ENCODE measurements around the gene RNFT2. TPM values are rescaled to one million over a fixed set of nuclear protein-coding genes. Genes with fewer than 3 reads are reported as not detected.

The RNFT2 gene
- total RNA-seq, 1 experiment from 2014 or later = 34.9 TPM

DNA sequence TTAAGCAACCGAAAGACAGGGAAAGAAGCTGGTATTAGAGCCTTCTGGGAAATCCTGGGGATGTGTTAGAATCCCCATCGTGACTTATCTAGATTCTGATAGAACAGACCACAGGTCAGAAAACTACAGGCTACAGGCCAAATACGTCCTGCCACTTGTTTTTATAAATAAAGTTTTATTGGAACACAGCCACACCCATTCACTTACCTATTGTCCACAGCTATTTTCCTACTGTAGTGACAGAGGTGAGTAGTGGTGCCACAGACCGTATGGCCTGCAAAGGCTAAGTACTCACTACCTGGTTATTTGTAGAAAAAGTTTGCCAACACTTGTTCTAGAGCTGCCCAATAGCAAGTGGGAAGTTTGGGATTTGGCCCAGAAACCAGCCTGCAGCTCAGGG lies 89.3 kb downstream of the RNFT2 start:
- peaks cover 0 to under 1% of the 10 kb centered on the region in 2 experiments; a peak in 1 of 4 replicates for H3K36me3 ChIP-seq (ENCODE audit: control insufficient read depth in 1 of 2, insufficient read depth in 2 of 2, low read length in 2 of 2)
- no peak overlapping the region for H3K9ac ChIP-seq (ENCODE audit: low read length)
- no peaks in the 10 kb centered on the region for H3K4me1 ChIP-seq (ENCODE audit: control insufficient read depth in 1 of 2, insufficient read depth in 2 of 2, low read length in 2 of 2)
- BruUV-seq (replicated peaks) = no TSS peak
- no peaks in the 10 kb centered on the region for H3K79me2 ChIP-seq (ENCODE audit: insufficient read depth, low read length)
- no peaks in the 10 kb centered on the region for H3K9me2 ChIP-seq (ENCODE audit: insufficient read depth)
- DNase-seq (ENCODE audit: low read depth, low spot score) (no peak), ATAC-seq (no peak)
- POLR2A ChIA-PET = no interaction called here
- H3K27me3 ChIP-seq (ENCODE audit: insufficient read depth, low read length) = no peaks in the 10 kb centered on the region
- intact Hi-C loops (cut with micrococcal nuclease) = no loop called here
- RAD21 ChIA-PET (ENCODE audit: low non-redundant PET in 1 of 2, low total read pairs in 2 of 2, uncharacterized antibody in 2 of 2, unreplicated experiment in 2 of 2) = no interaction called here
- no peak overlapping the region for H2AFZ ChIP-seq (ENCODE audit: low read depth, low read length, poor library complexity, severe bottlenecking)
- H3K27ac ChIP-seq (ENCODE audit: low read depth, low read length) = no peak overlapping the region
- H3K4me3 ChIP-seq (replicated peaks in 1 of 2; ENCODE audit: low read depth in 1 of 2, low read length in 2 of 2) = no peak overlapping the region
- no peaks in the 10 kb centered on the region for H3K9me3 ChIP-seq (ENCODE audit: control insufficient read depth in 1 of 2, insufficient read depth in 1 of 2, low read depth in 1 of 2, low read length in 2 of 2)
- H4K20me1 ChIP-seq (ENCODE audit: insufficient read depth) = no peaks in the 10 kb centered on the region
- TF ChIP-seq EZH2phosphoT487 (IDR thresholded peaks at IDR 0.05; ENCODE audit: borderline replicate concordance) (no peak), EZH2 (IDR thresholded peaks at IDR 0.05) (no peak), TCF7L2 (IDR thresholded peaks at IDR 0.05; ENCODE audit: borderline replicate concordance, extremely low read depth, insufficient read depth, insufficient read length) (no peak), YY1 (IDR thresholded peaks at IDR 0.05; ENCODE audit: extremely low read depth, insufficient replicate concordance, low read depth, low read length) (no peak), RAD21 (IDR thresholded peaks at IDR 0.05; ENCODE audit: low read depth) (no peak), JUND (IDR thresholded peaks at IDR 0.05) (no peak), SRF (IDR thresholded peaks at IDR 0.05; ENCODE audit: low read depth) (no peak)
- TF ChIP-seq, protein P1, sequence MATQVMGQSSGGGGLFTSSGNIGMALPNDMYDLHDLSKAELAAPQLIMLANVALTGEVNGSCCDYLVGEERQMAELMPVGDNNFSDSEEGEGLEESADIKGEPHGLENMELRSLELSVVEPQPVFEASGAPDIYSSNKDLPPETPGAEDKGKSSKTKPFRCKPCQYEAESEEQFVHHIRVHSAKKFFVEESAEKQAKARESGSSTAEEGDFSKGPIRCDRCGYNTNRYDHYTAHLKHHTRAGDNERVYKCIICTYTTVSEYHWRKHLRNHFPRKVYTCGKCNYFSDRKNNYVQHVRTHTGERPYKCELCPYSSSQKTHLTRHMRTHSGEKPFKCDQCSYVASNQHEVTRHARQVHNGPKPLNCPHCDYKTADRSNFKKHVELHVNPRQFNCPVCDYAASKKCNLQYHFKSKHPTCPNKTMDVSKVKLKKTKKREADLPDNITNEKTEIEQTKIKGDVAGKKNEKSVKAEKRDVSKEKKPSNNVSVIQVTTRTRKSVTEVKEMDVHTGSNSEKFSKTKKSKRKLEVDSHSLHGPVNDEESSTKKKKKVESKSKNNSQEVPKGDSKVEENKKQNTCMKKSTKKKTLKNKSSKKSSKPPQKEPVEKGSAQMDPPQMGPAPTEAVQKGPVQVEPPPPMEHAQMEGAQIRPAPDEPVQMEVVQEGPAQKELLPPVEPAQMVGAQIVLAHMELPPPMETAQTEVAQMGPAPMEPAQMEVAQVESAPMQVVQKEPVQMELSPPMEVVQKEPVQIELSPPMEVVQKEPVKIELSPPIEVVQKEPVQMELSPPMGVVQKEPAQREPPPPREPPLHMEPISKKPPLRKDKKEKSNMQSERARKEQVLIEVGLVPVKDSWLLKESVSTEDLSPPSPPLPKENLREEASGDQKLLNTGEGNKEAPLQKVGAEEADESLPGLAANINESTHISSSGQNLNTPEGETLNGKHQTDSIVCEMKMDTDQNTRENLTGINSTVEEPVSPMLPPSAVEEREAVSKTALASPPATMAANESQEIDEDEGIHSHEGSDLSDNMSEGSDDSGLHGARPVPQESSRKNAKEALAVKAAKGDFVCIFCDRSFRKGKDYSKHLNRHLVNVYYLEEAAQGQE (IDR thresholded peaks at IDR 0.05; ENCODE audit: low read depth) = no peak
- no peak overlapping the region for H3K4me2 ChIP-seq (ENCODE audit: low read length)
- CTCF ChIA-PET = no interaction called here

All from HCT116 (cell line).